Central memory CD8-positive, alpha-beta T cell (primary cell): ENCODE measurements around the gene C6orf52.

Experiments used
- ATAC-seq: fragments of 150-1000 bp; cut with Tn5 transposase; replicated peaks from 2 replicates; pipeline ENCODE4 v1.10.0; 2022; ENCODE audit warnings: mild to moderate bottlenecking, moderate FRiP score, moderate number of reproducible peaks; ENCODE audit not compliant: poor library complexity, severe bottlenecking; ENCODE audit errors: extremely low read depth
- DNase-seq, 2 donors: peaks; one replicate each; pipeline ENCODE4 v3.0.0; 2021; ENCODE audit warnings: low spot score in 2 of 2
- H3K27ac Mint-ChIP-seq: one replicate; pipeline ENCODE4 v1.8.0; 2022; ENCODE audit warnings: low read depth, mild to moderate bottlenecking, moderate library complexity, mixed read lengths
- H3K27me3 Mint-ChIP-seq: one replicate; pipeline ENCODE4 v1.8.0; 2022; ENCODE audit warnings: mixed read lengths
- H3K36me3 Mint-ChIP-seq: one replicate; pipeline ENCODE4 v1.8.0; 2022; ENCODE audit warnings: mild to moderate bottlenecking, moderate library complexity, mixed read lengths; ENCODE audit not compliant: insufficient read depth
- H3K4me1 Mint-ChIP-seq: one replicate; pipeline ENCODE4 v1.8.0; 2022; ENCODE audit warnings: mixed read lengths
- H3K4me3 Mint-ChIP-seq: one replicate; pipeline ENCODE4 v1.8.0; 2022; ENCODE audit warnings: mild to moderate bottlenecking, moderate library complexity, mixed read lengths
- H3K9me3 Mint-ChIP-seq: one replicate; pipeline ENCODE4 v1.8.0; 2022; ENCODE audit warnings: mixed read lengths

The C6orf52 gene

GRCh38 chr6:10626154-10626741 is 68.2 kb downstream of the C6orf52 start:
- Mint-ChIP-seq H3K4me1 (peaks cover 7% of the 10 kb centered on the region), H3K36me3 (peaks cover 8% of the 10 kb centered on the region)
- ATAC-seq, result no peak

GRCh38 chr6:10624836-10625235 is 69.6 kb downstream of the C6orf52 start:
- no peaks in the 10 kb centered on the region for H3K9me3 Mint-ChIP-seq
- H3K4me3 Mint-ChIP-seq, result no peak overlapping the region
- no peaks in the 10 kb centered on the region for H3K27me3 Mint-ChIP-seq
- DNase-seq (no peak), ATAC-seq (no peak)
- H3K36me3 Mint-ChIP-seq, result peaks cover 8% of the 10 kb centered on the region
- no peak overlapping the region for H3K27ac Mint-ChIP-seq
- H3K4me1 Mint-ChIP-seq, result peaks cover 7% of the 10 kb centered on the region

More at GRCh38 chr6:10626154-10626741, 68.2 kb downstream of the C6orf52 start:
- Mint-ChIP-seq H3K4me3 (no peak overlapping the region), H3K9me3 (no peaks in the 10 kb centered on the region), H3K27ac (no peak overlapping the region), H3K27me3 (no peaks in the 10 kb centered on the region)
- DNase-seq, result no peak

- Mint-ChIP-seq H3K27ac (no peak overlapping the region), H3K4me1 (peaks cover 7% of the 10 kb centered on the region), H3K9me3 (no peaks in the 10 kb centered on the region), H3K4me3 (no peak overlapping the region), H3K36me3 (peaks cover 8% of the 10 kb centered on the region), H3K27me3 (no peaks in the 10 kb centered on the region)
- no peak for DNase-seq
- no peak for ATAC-seq
These were observed 72.6 kb downstream of the C6orf52 start for GRCh38 chr6:10621847-10622246.
